Measurements from ENCODE around the gene ANTXR1. TPM values are rescaled to one million over a fixed set of nuclear protein-coding genes. Genes with fewer than 3 reads are reported as not detected.

ANTXR1 gene
- total RNA-seq, 3 donors from 2014 or later (not counting 1 experiment from before 2014, with no cell fraction given): not detected

DNA sequence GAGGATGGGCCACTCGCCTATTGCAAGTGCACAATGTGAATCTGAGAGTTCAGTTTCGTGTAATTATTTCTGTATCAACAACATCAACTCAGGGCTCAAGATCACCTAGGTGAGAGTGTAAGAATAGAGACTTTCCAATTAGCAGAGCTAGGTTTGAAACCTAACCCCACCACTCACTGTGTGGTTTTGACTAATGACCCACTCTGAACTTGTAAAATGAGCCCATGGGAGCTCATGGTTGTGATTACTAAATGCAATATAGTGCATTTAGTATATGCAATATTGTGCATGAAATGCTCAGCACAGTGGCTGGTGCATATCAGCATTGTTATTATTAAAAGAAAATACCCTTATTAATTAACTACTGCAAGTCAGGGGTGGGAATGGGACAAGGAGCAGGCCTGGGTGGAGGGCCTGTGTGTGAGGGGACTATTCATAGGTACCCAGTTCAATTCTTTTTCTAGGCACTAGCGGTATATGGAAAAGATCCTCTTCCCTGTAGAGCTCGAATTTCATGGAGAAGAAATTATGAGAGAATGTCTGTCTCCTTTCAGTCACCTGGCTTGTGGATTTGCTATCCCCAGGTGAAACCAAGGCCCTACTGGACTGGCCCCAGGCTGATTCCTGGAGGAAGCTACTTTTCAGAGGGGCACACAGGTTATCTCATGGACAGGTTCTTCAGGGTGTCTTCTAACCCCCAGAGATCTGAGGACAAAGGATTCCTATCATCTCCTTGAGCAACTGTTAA lies 204.5 kb downstream of the ANTXR1 start:
- ATAC-seq: no peak
- H3K36me3 Mint-ChIP-seq: no peaks in the 10 kb centered on the region
- H3K27ac ChIP-seq (ENCODE audit: low read length): no peak overlapping the region

DNA sequence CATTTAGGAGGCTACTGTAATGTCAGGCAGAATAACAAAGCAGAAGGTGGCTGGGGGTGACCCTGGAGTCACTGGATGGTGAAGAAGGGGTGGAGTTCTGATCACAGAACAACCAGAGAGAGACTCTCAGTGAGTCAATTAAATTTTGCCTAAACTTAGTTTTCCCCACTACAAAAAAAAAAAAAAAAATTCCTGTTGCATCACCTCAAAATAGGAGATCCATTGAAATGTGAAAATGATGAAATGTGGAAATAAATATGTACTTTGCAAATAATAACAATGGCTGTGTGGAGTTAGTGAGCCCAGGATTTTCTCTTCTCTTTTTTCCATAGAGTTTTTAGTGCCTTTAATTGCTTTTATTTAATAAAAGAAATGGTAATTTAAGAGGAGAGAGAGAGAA lies 208.5 kb downstream of the ANTXR1 start:
- ATAC-seq (no peak), DNase-seq (no peak)
- Mint-ChIP-seq H3K9me3 (no peaks in the 10 kb centered on the region), H3K27ac (no peak overlapping the region), H3K27me3 (ENCODE audit: low read depth in 2 of 2) (peaks cover 17 to 57% of the 10 kb centered on the region in 2 donors), H3K4me1 (no peaks in the 10 kb centered on the region), H3K36me3 (no peaks in the 10 kb centered on the region), H3K4me3 (no peak overlapping the region)
- TF ChIP-seq, protein P1, sequence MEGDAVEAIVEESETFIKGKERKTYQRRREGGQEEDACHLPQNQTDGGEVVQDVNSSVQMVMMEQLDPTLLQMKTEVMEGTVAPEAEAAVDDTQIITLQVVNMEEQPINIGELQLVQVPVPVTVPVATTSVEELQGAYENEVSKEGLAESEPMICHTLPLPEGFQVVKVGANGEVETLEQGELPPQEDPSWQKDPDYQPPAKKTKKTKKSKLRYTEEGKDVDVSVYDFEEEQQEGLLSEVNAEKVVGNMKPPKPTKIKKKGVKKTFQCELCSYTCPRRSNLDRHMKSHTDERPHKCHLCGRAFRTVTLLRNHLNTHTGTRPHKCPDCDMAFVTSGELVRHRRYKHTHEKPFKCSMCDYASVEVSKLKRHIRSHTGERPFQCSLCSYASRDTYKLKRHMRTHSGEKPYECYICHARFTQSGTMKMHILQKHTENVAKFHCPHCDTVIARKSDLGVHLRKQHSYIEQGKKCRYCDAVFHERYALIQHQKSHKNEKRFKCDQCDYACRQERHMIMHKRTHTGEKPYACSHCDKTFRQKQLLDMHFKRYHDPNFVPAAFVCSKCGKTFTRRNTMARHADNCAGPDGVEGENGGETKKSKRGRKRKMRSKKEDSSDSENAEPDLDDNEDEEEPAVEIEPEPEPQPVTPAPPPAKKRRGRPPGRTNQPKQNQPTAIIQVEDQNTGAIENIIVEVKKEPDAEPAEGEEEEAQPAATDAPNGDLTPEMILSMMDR (IDR thresholded peaks at IDR 0.05): no peak
- H3K4me3 ChIP-seq (ENCODE audit: low read length): no peak overlapping the region
- H3K27ac ChIP-seq (ENCODE audit: low read length): no peak overlapping the region
- intact Hi-C loops (cut with micrococcal nuclease): no loop called here
- no peaks in the 10 kb centered on the region for H3K9me3 ChIP-seq (ENCODE audit: control insufficient read depth, insufficient read depth, low read length)
- no peaks in the 10 kb centered on the region for H3K4me1 ChIP-seq (ENCODE audit: control insufficient read depth, insufficient read depth, low read length)
- H3K36me3 ChIP-seq (ENCODE audit: control insufficient read depth, insufficient read depth, low read length): no peaks in the 10 kb centered on the region
- no peaks in the 10 kb centered on the region for H3K27me3 ChIP-seq (ENCODE audit: control insufficient read depth, insufficient read depth, low read length)

More for the DNA sequence above, 204.5 kb downstream of the ANTXR1 start:
- Mint-ChIP-seq H3K9me3 (no peaks in the 10 kb centered on the region), H3K27me3 (ENCODE audit: low read depth in 2 of 2) (peaks cover 6 to 24% of the 10 kb centered on the region in 2 donors), H3K4me3 (no peak overlapping the region), H3K4me1 (no peaks in the 10 kb centered on the region), H3K27ac (no peak overlapping the region)
- no peak overlapping the region for H3K4me3 ChIP-seq (ENCODE audit: low read length)
- H3K27me3 ChIP-seq (ENCODE audit: control insufficient read depth, insufficient read depth, low read length): no peaks in the 10 kb centered on the region
- H3K4me1 ChIP-seq (ENCODE audit: control insufficient read depth, insufficient read depth, low read length): no peaks in the 10 kb centered on the region
- H3K36me3 ChIP-seq (ENCODE audit: control insufficient read depth, insufficient read depth, low read length): no peaks in the 10 kb centered on the region
- intact Hi-C loops (cut with micrococcal nuclease): no loop called here
- WGBS (ENCODE audit: insufficient coverage): 76% methylated on average over 4 of the region's 4 CpGs
- no peaks in the 10 kb centered on the region for H3K9me3 ChIP-seq (ENCODE audit: control insufficient read depth, insufficient read depth, low read length)
- no peak for DNase-seq
- TF ChIP-seq, protein P1 (IDR thresholded peaks at IDR 0.05): no peak

GRCh38 chr2:69221960-69222751 lies 209.2 kb downstream of the ANTXR1 start:
- Histone ChIP-seq H3K36me3 (ENCODE audit: control insufficient read depth, insufficient read depth, low read length) (no peaks in the 10 kb centered on the region), H3K27ac (ENCODE audit: low read length) (no peak overlapping the region), H3K4me1 (ENCODE audit: control insufficient read depth, insufficient read depth, low read length) (no peaks in the 10 kb centered on the region), H3K4me3 (ENCODE audit: low read length) (no peak overlapping the region), H3K27me3 (ENCODE audit: control insufficient read depth, insufficient read depth, low read length) (no peaks in the 10 kb centered on the region), H3K9me3 (ENCODE audit: control insufficient read depth, insufficient read depth, low read length) (no peaks in the 10 kb centered on the region)
- intact Hi-C loops (cut with micrococcal nuclease): no loop called here
- Mint-ChIP-seq H3K9me3 (no peaks in the 10 kb centered on the region), H3K27ac (no peak overlapping the region), H3K36me3 (no peaks in the 10 kb centered on the region), H3K27me3 (ENCODE audit: low read depth in 2 of 2) (peaks cover 17 to 59% of the 10 kb centered on the region in 2 donors), H3K4me3 (no peak overlapping the region), H3K4me1 (no peaks in the 10 kb centered on the region)
- TF ChIP-seq, protein P1 (IDR thresholded peaks at IDR 0.05): no peak
- WGBS (ENCODE audit: insufficient coverage): 92% methylated on average over 6 of the region's 6 CpGs
- ATAC-seq (no peak), DNase-seq (no peak)
